GM21360 (cell line): ENCODE data around the gene DLG1.
A peak's percentile ranks its signal among the peaks of the same experiment; 100 is the strongest.

Experiments used
- ATAC-seq: cut with Tn5 transposase; IDR thresholded peaks from one replicate; pipeline ENCODE4 v1.9.1; 2021; ENCODE audit warnings: mild to moderate bottlenecking, moderate library complexity; ENCODE audit not compliant: unreplicated experiment

Gene DLG1

GRCh38 chr3:197002701-197003454 lies 295.5 kb downstream of the DLG1 start:
- peak; percentile 61 for ATAC-seq

- ATAC-seq, result peak; percentile 11
Measured at GRCh38 chr3:197001972-197002700, 296.3 kb downstream of the DLG1 start.

- ATAC-seq, result no peak
Measured at GRCh38 chr3:197001106-197001971, 297.1 kb downstream of the DLG1 start.

- no peak for ATAC-seq
Measured at GRCh38 chr3:197000211-197000610, 298.2 kb downstream of the DLG1 start.

GRCh38 chr3:196998966-196999760 lies 299.2 kb downstream of the DLG1 start:
- no peak for ATAC-seq

- ATAC-seq, result no peak
Measured at GRCh38 chr3:196997311-196997710, 301.1 kb downstream of the DLG1 start.

- no peak for ATAC-seq
Measured at GRCh38 chr3:196996454-196997265, 301.8 kb downstream of the DLG1 start.

GRCh38 chr3:196995646-196996355 lies 302.6 kb downstream of the DLG1 start:
- no peak for ATAC-seq

- no peak for ATAC-seq
Measured at GRCh38 chr3:196995027-196995426, 303.4 kb downstream of the DLG1 start.

GRCh38 chr3:196994056-196994455 lies 304.4 kb downstream of the DLG1 start:
- no peak for ATAC-seq
